ENCODE measurements around the gene OR2S2. TPM values are rescaled to one million over a fixed set of nuclear protein-coding genes. Genes with fewer than 3 reads are reported as not detected.

Gene OR2S2
- total and polyA plus RNA-seq, 2 of the 4 experiments (the other 2 are of a cell fraction), result 0.46 to 0.90 TPM

DNA sequence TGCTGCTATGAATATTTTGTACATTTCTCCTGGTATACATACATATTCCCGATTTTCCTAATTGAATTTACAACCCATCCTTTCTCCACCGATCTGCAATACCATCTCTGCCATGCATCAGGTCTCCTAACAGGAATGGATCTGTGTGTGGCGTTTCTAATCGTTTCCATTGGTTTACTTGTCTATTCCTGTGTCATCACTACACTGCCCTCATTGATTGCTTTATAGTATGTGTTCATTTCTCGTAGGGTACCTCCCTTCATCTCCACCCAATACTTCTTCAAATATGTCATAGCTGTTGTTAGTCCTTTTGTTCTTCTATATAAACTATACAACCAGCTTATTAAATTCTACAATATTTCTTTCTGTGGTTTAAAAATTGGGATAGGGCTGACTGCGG is 7.1 kb upstream of the OR2S2 start:
- ChIA-PET POLR2A (ENCODE audit: unreplicated experiment) (no interaction called here), CTCF (no interaction called here)
- in situ Hi-C loops (cut with MboI; ENCODE audit: low sequenced_read_pairs), result loop anchor here (10.0 kb wide), 1 partner anchor 210 kb away; no protein-coding TSS in a partner anchor

More for the DNA sequence above, 7.1 kb upstream of the OR2S2 start:
- H3K27ac ChIP-seq (ENCODE audit: insufficient read depth, low read length), result no peak overlapping the region
- H2AK5ac ChIP-seq (ENCODE audit: low read depth, low read length), result no peak overlapping the region
- no peak overlapping the region for H4K8ac ChIP-seq (ENCODE audit: low read depth in 2 of 2, low read length in 2 of 2)
- H3K9me3 ChIP-seq (ENCODE audit: control insufficient read depth, insufficient read depth, low read length), result no peaks in the 10 kb centered on the region
- peaks cover 11% of the 10 kb centered on the region; the same call in 1 of the 2 replicates for H3K9me1 ChIP-seq (ENCODE audit: insufficient read depth, low read length)
- intact Hi-C loops (cut with micrococcal nuclease), result no loop called here
- H3K36me3 ChIP-seq (ENCODE audit: control insufficient read depth, insufficient read depth, low read length), result no peaks in the 10 kb centered on the region
- no peak for ATAC-seq (ENCODE audit: low read depth)
- no peaks in the 10 kb centered on the region for H4K20me1 ChIP-seq (ENCODE audit: insufficient read depth, low read length)
- H4K5ac ChIP-seq (ENCODE audit: low read depth, low read length), result no peak overlapping the region
- peaks cover 19% of the 10 kb centered on the region for H3K4me1 ChIP-seq (ENCODE audit: control insufficient read depth, insufficient read depth, low read length)
- no peak overlapping the region for H3K14ac ChIP-seq (replicated peaks; ENCODE audit: low read depth, low read length)
- no peak overlapping the region for H2BK5ac ChIP-seq (ENCODE audit: low read depth, low read length, poor library complexity, severe bottlenecking)
- H3K56ac ChIP-seq (ENCODE audit: extremely low read depth, insufficient read depth, low read length), result no peak overlapping the region
- BruUV-seq (replicated peaks), result no TSS peak
- dilution Hi-C loops (cut with HindIII; ENCODE audit: low sequenced_read_pairs, unreplicated experiment), result no loop called here
- H3K4me3 ChIP-seq (ENCODE audit: insufficient read depth, low read depth, low read length), result no peak overlapping the region
- no peak for DNase-seq
- no peak overlapping the region for H2AFZ ChIP-seq (replicated peaks; ENCODE audit: low read length, poor library complexity)
- TF ChIP-seq FOS (IDR thresholded peaks at IDR 0.05; ENCODE audit: low read depth, low read length) (no peak), MXI1 (IDR thresholded peaks at IDR 0.05; ENCODE audit: borderline replicate concordance, low read depth, low read length) (no peak), RAD21 (IDR thresholded peaks at IDR 0.05; ENCODE audit: low read length) (no peak)
- TF ChIP-seq, protein P1, sequence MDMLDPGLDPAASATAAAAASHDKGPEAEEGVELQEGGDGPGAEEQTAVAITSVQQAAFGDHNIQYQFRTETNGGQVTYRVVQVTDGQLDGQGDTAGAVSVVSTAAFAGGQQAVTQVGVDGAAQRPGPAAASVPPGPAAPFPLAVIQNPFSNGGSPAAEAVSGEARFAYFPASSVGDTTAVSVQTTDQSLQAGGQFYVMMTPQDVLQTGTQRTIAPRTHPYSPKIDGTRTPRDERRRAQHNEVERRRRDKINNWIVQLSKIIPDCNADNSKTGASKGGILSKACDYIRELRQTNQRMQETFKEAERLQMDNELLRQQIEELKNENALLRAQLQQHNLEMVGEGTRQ (IDR thresholded peaks at IDR 0.05; ENCODE audit: low read depth, low read length), result no peak
- TF ChIP-seq, protein P2, sequence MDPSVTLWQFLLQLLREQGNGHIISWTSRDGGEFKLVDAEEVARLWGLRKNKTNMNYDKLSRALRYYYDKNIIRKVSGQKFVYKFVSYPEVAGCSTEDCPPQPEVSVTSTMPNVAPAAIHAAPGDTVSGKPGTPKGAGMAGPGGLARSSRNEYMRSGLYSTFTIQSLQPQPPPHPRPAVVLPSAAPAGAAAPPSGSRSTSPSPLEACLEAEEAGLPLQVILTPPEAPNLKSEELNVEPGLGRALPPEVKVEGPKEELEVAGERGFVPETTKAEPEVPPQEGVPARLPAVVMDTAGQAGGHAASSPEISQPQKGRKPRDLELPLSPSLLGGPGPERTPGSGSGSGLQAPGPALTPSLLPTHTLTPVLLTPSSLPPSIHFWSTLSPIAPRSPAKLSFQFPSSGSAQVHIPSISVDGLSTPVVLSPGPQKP (IDR thresholded peaks at IDR 0.05; ENCODE audit: borderline replicate concordance, low read depth, low read length), result no peak
- no CpG with 5 or more reads among the region's 6 CpGs for WGBS, 2 experiments (ENCODE audit: extremely low coverage in 2 of 2, insufficient read length in 1 of 2)
- H2BK20ac ChIP-seq (ENCODE audit: low read depth, low read length), result no peak overlapping the region
- no peak overlapping the region for H3K4me2 ChIP-seq (ENCODE audit: low read depth, low read length)
- 0 out of 3 replicates have a peak overlapping the region, but pooled peaks have one; percentile 15 for H2BK15ac ChIP-seq (ENCODE audit: low read depth, low read length)
- no peak overlapping the region for H3K23ac ChIP-seq (ENCODE audit: low read depth, low read length)
- H2BK120ac ChIP-seq (ENCODE audit: low read depth, low read length), result no peak overlapping the region; the same call in 1 of the 2 replicates
- no peak overlapping the region; the same call in 1 of the 2 replicates for H3K18ac ChIP-seq (ENCODE audit: low read depth, low read length)
- H2AK9ac ChIP-seq (replicated peaks; ENCODE audit: low read depth, low read length, poor library complexity), result no peak overlapping the region
- H3K79me1 ChIP-seq (ENCODE audit: low read depth in 1 of 2, low read length in 2 of 2), result no peaks in the 10 kb centered on the region
- no peaks in the 10 kb centered on the region for H3K27me3 ChIP-seq (ENCODE audit: control insufficient read depth, insufficient read depth, low read length)
- H3K9ac ChIP-seq (ENCODE audit: low read depth, low read length), result no peak overlapping the region
- no peak overlapping the region for H3K4ac ChIP-seq (ENCODE audit: low read depth, low read length)
- no peak overlapping the region for H4K91ac ChIP-seq (ENCODE audit: insufficient read depth, low read depth, low read length)

Measured in IMR-90 (cell line).